GM18867 (cell line): ENCODE results near the gene SYNPR.

Experiments used
- ATAC-seq: cut with Tn5 transposase; IDR thresholded peaks from one replicate; pipeline ENCODE4 v1.9.1; 2021; ENCODE audit warnings: mild to moderate bottlenecking, moderate library complexity; ENCODE audit not compliant: unreplicated experiment

The SYNPR gene

GRCh38 chr3:63370094-63370493 is 92.0 kb downstream of the SYNPR start:
- no peak for ATAC-seq

GRCh38 chr3:63383040-63383439 is 104.9 kb downstream of the SYNPR start:
- no peak for ATAC-seq

- ATAC-seq: no peak
These were observed 106.3 kb downstream of the SYNPR start for GRCh38 chr3:63384382-63384781.

GRCh38 chr3:63385629-63386028 is 107.5 kb downstream of the SYNPR start:
- ATAC-seq: no peak

GRCh38 chr3:63386568-63386967 is 108.5 kb downstream of the SYNPR start:
- ATAC-seq: no peak

GRCh38 chr3:63387568-63387967 is 109.5 kb downstream of the SYNPR start:
- ATAC-seq: no peak

GRCh38 chr3:63390710-63391230 is 112.7 kb downstream of the SYNPR start:
- no peak for ATAC-seq

GRCh38 chr3:63395960-63396359 is 117.9 kb downstream of the SYNPR start:
- no peak for ATAC-seq

- no peak for ATAC-seq
These were observed 122.2 kb downstream of the SYNPR start for GRCh38 chr3:63400246-63400860.

- ATAC-seq: no peak
These were observed 127.8 kb downstream of the SYNPR start for GRCh38 chr3:63405882-63406281.

GRCh38 chr3:63413523-63413922 is 135.4 kb downstream of the SYNPR start:
- ATAC-seq: no peak

- no peak for ATAC-seq
These were observed 136.5 kb downstream of the SYNPR start for GRCh38 chr3:63414607-63415006.

- ATAC-seq: no peak
These were observed 151.8 kb downstream of the SYNPR start for GRCh38 chr3:63429905-63430304.

- ATAC-seq: no peak
These were observed 152.8 kb downstream of the SYNPR start for GRCh38 chr3:63430875-63431274.

GRCh38 chr3:63437858-63438257 is 159.8 kb downstream of the SYNPR start:
- ATAC-seq: no peak

GRCh38 chr3:63438826-63439371 is 160.8 kb downstream of the SYNPR start:
- no peak for ATAC-seq

GRCh38 chr3:63441262-63441661 is 163.2 kb downstream of the SYNPR start:
- no peak for ATAC-seq

GRCh38 chr3:63442918-63443317 is 164.8 kb downstream of the SYNPR start:
- no peak for ATAC-seq

GRCh38 chr3:63450023-63450422 is 171.9 kb downstream of the SYNPR start:
- ATAC-seq: no peak

GRCh38 chr3:63450634-63451363 is 172.7 kb downstream of the SYNPR start:
- ATAC-seq: no peak

- ATAC-seq: no peak
These were observed 178.8 kb downstream of the SYNPR start for GRCh38 chr3:63456901-63457300.

GRCh38 chr3:63458405-63458804 is 180.3 kb downstream of the SYNPR start:
- no peak for ATAC-seq
